Activated B cell treated with CpG ODN at 0.5 μM for 24 hours (primary cell): ENCODE measurements around the gene ARL8A. TPM values are rescaled to one million over a fixed set of nuclear protein-coding genes. Genes with fewer than 3 reads are reported as not detected.
A peak's percentile ranks its signal among the peaks of the same experiment; 100 is the strongest.

ENCODE experiments used
- ATAC-seq: fragments of 200-7000 bp; cut with Tn5 transposase; one replicate; pipeline ENCODE4 v1.10.0; 2021; ENCODE audit warnings: low read depth, mild to moderate bottlenecking, moderate library complexity
- CTCF ChIA-PET: fragments of 350-600 bp; sonication (Branson Sonifier 250); formaldehyde crosslinking; loops from one replicate; lab custom pipeline; 2021; ENCODE audit warnings: antibody characterized with exemption; lab: Charles Lee
- POLR2A ChIA-PET: fragments of 350-600 bp; sonication (Branson Sonifier 250); formaldehyde crosslinking; loops from one replicate; lab custom pipeline; 2021; ENCODE audit warnings: antibody characterized with exemption; lab: Charles Lee
- DNase-seq: peaks from one replicate; pipeline ENCODE4 v3.0.0; 2022
- H3K27ac Mint-ChIP-seq: one replicate; pipeline ENCODE4 v1.8.0; 2020; ENCODE audit warnings: mixed read lengths
- H3K27me3 Mint-ChIP-seq: one replicate; pipeline ENCODE4 v1.8.0; 2021; ENCODE audit warnings: mixed read lengths
- H3K36me3 Mint-ChIP-seq: one replicate; pipeline ENCODE4 v1.8.0; 2021; ENCODE audit warnings: low read depth, mixed read lengths
- H3K4me1 Mint-ChIP-seq: one replicate; pipeline ENCODE4 v1.8.0; 2021; ENCODE audit warnings: mixed read lengths
- H3K4me3 Mint-ChIP-seq: one replicate; pipeline ENCODE4 v1.8.0; 2020; ENCODE audit warnings: mild to moderate bottlenecking, mixed read lengths
- H3K9me3 Mint-ChIP-seq: one replicate; pipeline ENCODE4 v1.8.0; 2020; ENCODE audit warnings: mixed read lengths
- CTCF ChIP-seq: fragments of 200-600 bp; IDR thresholded peaks from one replicate; pipeline ENCODE4 v1.8.0; 2022; ENCODE audit warnings: antibody characterized with exemption, mild to moderate bottlenecking
- intact Hi-C: fragments of 100-400 bp; cut with micrococcal nuclease; formaldehyde crosslinking; loops from one replicate; pipeline ENCODE4 v1.15.1; 2024
- total RNA-seq: library from RNA; stranded (reverse); gene quantifications from 2 replicates; pipeline ENCODE4 v1.2.3, GENCODE V29; 2022

The ARL8A gene
- total RNA-seq, 1 donor from 2014 or later = 58.0 TPM

GRCh38 chr1:202130816-202131522, 13.6 kb downstream of the ARL8A start:
- Mint-ChIP-seq H3K36me3 (peaks cover 43% of the 10 kb centered on the region), H3K27ac (no peak overlapping the region), H3K4me1 (no peaks in the 10 kb centered on the region), H3K9me3 (no peaks in the 10 kb centered on the region), H3K27me3 (no peaks in the 10 kb centered on the region), H3K4me3 (no peak overlapping the region)
- intact Hi-C loops = no loop called here
- TF ChIP-seq CTCF = no peak
- CTCF ChIA-PET = no interaction called here
- no peak for DNase-seq
- ATAC-seq = no peak
- POLR2A ChIA-PET = interaction anchor here (0.8 kb wide), 1 partner anchor 28 kb away, joined by 13 read pairs; no protein-coding TSS in a partner anchor

GRCh38 chr1:202130297-202130721, 14.2 kb downstream of the ARL8A start:
- Mint-ChIP-seq H3K4me1 (no peaks in the 10 kb centered on the region), H3K9me3 (no peaks in the 10 kb centered on the region), H3K36me3 (peaks cover 37% of the 10 kb centered on the region), H3K4me3 (no peak overlapping the region), H3K27ac (no peak overlapping the region), H3K27me3 (peaks cover 3% of the 10 kb centered on the region)
- intact Hi-C loops = no loop called here
- DNase-seq = no peak
- POLR2A ChIA-PET = interaction anchor here (0.7 kb wide), 1 partner anchor 13 kb away, joined by 4 read pairs; no protein-coding TSS in a partner anchor
- ATAC-seq = no peak
- no peak for TF ChIP-seq CTCF
- CTCF ChIA-PET = no interaction called here

- no peak overlapping the region for H3K27ac Mint-ChIP-seq
- ATAC-seq = no peak
- no peak for DNase-seq
Observed at GRCh38 chr1:202129453-202130296, 14.9 kb downstream of the ARL8A start.

GRCh38 chr1:202127836-202128622, 16.5 kb downstream of the ARL8A start:
- CTCF ChIA-PET = no interaction called here
- intact Hi-C loops = no loop called here
- ATAC-seq = peak; percentile 14

More at GRCh38 chr1:202129453-202130296, 14.9 kb downstream of the ARL8A start:
- Mint-ChIP-seq H3K36me3 (peaks cover 30% of the 10 kb centered on the region), H3K9me3 (no peaks in the 10 kb centered on the region), H3K27me3 (peaks cover 3% of the 10 kb centered on the region), H3K4me1 (no peaks in the 10 kb centered on the region), H3K4me3 (no peak overlapping the region)
- intact Hi-C loops = no loop called here
- CTCF ChIA-PET = no interaction called here
- TF ChIP-seq CTCF = no peak
- POLR2A ChIA-PET = interaction anchor here (0.7 kb wide), 1 partner anchor 12 kb away, joined by 4 read pairs; no protein-coding TSS in a partner anchor

More at GRCh38 chr1:202127836-202128622, 16.5 kb downstream of the ARL8A start:
- Mint-ChIP-seq H3K27me3 (peaks cover 11% of the 10 kb centered on the region), H3K36me3 (peaks cover 15% of the 10 kb centered on the region), H3K9me3 (no peaks in the 10 kb centered on the region), H3K27ac (no peak overlapping the region), H3K4me1 (no peaks in the 10 kb centered on the region), H3K4me3 (no peak overlapping the region)
- DNase-seq = no peak
- TF ChIP-seq CTCF = no peak
- POLR2A ChIA-PET = no interaction called here
